Stimulated activated naive B cell treated with anti-CD40 and anti-IgM and Interleukin-4, amounts not matched to agents 10 μg/mL and 1 μg/mL and 100 μg/mL, for 72 hours (primary cell): ENCODE data around the gene PTPN7.
"Not testable (repeated sequence)": the region's sequence is repeated elsewhere in the genome, so short reads cannot be mapped to it uniquely, and the experiment has no call there.

Experiments
- ATAC-seq, 2 donors: fragments of 150-1000 bp; cut with Tn5 transposase; replicated peaks; 2 replicates each; pipeline ENCODE4 v1.10.0; 2021; ENCODE audit warnings: moderate library complexity in 1 of 2
- DNase-seq: peaks from one replicate; pipeline ENCODE4 v3.0.0; 2021
- H3K27ac Mint-ChIP-seq: one replicate; pipeline ENCODE4 v1.8.0; 2022; ENCODE audit warnings: mild to moderate bottlenecking, mixed read lengths
- H3K27me3 Mint-ChIP-seq, 2 donors: one replicate each; pipeline ENCODE4 v1.8.0; 2022; ENCODE audit warnings: mixed read lengths in 2 of 2
- H3K36me3 Mint-ChIP-seq, 2 donors: one replicate each; pipeline ENCODE4 v1.8.0; 2022; ENCODE audit warnings: mixed read lengths in 2 of 2, mild to moderate bottlenecking in 1 of 2
- H3K4me1 Mint-ChIP-seq, 2 donors: one replicate each; pipeline ENCODE4 v1.8.0; 2022; ENCODE audit warnings: mixed read lengths in 2 of 2, mild to moderate bottlenecking in 1 of 2
- H3K4me3 Mint-ChIP-seq, 2 donors: one replicate each; pipeline ENCODE4 v1.8.0; 2022; ENCODE audit warnings: mild to moderate bottlenecking in 2 of 2, mixed read lengths in 2 of 2, moderate library complexity in 1 of 2
- H3K9me3 Mint-ChIP-seq, 2 donors: one replicate each; pipeline ENCODE4 v1.8.0; 2022; ENCODE audit warnings: mixed read lengths in 2 of 2, mild to moderate bottlenecking in 1 of 2

The PTPN7 gene

DNA sequence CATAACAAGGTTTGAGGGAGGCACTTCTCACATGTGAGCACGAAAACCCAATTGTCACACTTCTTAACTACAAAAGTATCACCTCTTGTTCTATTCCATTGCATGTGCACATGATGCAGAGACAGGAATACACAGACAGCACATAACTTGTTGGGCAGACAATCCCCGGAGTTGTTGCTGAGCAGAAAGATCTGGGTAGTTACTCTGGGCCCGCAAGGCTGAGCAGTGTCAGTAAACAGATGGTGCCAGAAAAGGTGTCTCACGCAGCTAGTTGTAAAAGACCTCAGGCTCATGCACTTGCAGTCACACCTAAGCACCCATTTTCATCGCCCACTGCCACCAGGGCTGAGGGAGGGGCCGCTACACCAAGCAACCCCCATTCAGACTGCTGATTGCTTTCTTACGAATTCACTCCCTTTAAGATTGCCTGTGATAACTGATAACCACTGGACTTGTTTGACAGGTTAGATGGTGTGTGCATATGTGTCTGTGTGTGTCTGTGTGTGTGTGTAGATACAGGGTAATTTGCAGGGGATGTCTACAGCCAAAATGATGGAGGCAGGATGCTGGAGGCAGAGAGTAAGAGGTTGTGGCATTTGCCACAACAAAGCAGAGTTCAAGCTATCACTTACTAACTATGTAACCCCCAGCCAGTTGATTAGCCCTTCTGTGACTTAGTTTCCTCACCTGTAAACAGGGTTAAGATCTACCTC, 37.4 kb upstream of the PTPN7 start:
- H3K9me3 Mint-ChIP-seq = no peaks in the 10 kb centered on the region
- no peaks in the 10 kb centered on the region for H3K36me3 Mint-ChIP-seq
- peaks cover 52 to 65% of the 10 kb centered on the region in 2 donors for H3K27me3 Mint-ChIP-seq
- no peak overlapping the region for H3K4me3 Mint-ChIP-seq
- DNase-seq (no peak), ATAC-seq (no peak)
- peaks cover 15 to 29% of the 10 kb centered on the region in 2 donors for H3K4me1 Mint-ChIP-seq
- no peak overlapping the region for H3K27ac Mint-ChIP-seq

DNA sequence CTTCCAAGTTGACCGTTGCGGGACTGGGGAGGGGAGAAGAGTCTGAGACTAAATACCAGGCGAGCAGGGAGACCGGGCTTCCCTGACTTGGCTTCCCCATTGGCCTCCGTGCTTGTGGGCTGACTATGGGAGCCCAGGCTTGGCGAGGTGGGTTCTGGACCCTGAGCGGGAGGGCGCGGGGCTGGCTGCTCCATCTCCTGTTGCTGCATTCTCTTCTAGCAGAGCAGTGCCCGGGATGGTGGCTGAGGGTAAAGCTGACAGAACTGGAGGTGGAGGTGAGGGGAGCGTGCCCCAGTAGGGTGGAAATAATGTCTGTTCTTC, 33.9 kb upstream of the PTPN7 start:
- Mint-ChIP-seq H3K9me3 (no peaks in the 10 kb centered on the region), H3K4me1 (peaks cover 14 to 32% of the 10 kb centered on the region in 2 donors), H3K27ac (no peak overlapping the region), H3K36me3 (no peaks in the 10 kb centered on the region), H3K27me3 (peaks cover 55 to 62% of the 10 kb centered on the region in 2 donors), H3K4me3 (peak overlapping the region; percentile 39 to 56)
- DNase-seq = no peak
- peak in 1 of 2 donors; percentile 7 for ATAC-seq

- peaks cover 11 to 27% of the 10 kb centered on the region in 2 donors for H3K4me1 Mint-ChIP-seq
- no peaks in the 10 kb centered on the region for H3K36me3 Mint-ChIP-seq
- H3K4me3 Mint-ChIP-seq = peak within 1 kb of the TSS; percentile 74 to 79
- H3K27ac Mint-ChIP-seq = peak within 1 kb of the TSS; percentile 68
- peaks cover 50 to 57% of the 10 kb centered on the region in 2 donors for H3K27me3 Mint-ChIP-seq
- H3K9me3 Mint-ChIP-seq = no peaks in the 10 kb centered on the region
- no peak for DNase-seq
- peak; percentile 26 to 36 for ATAC-seq
These were observed 33.4 kb upstream of the PTPN7 start, which contains the start of gene LGR6 for GRCh38 chr1:202193614-202194327. Gene LGR6 (plus strand): TSS chr1:202193799. CDS start chr1:202193990, 191 bp downstream.

- ATAC-seq (peak; percentile 55 to 60), DNase-seq (peak; percentile 36)
- Mint-ChIP-seq H3K27ac (no peak overlapping the region), H3K36me3 (no peaks in the 10 kb centered on the region), H3K9me3 (no peaks in the 10 kb centered on the region), H3K27me3 (peaks cover 47 to 52% of the 10 kb centered on the region in 2 donors), H3K4me1 (peaks cover 11 to 27% of the 10 kb centered on the region in 2 donors), H3K4me3 (peak overlapping the region in 1 of 2 donors; percentile 79)
These were observed 32.6 kb upstream of the PTPN7 start for GRCh38 chr1:202192770-202193613.

DNA sequence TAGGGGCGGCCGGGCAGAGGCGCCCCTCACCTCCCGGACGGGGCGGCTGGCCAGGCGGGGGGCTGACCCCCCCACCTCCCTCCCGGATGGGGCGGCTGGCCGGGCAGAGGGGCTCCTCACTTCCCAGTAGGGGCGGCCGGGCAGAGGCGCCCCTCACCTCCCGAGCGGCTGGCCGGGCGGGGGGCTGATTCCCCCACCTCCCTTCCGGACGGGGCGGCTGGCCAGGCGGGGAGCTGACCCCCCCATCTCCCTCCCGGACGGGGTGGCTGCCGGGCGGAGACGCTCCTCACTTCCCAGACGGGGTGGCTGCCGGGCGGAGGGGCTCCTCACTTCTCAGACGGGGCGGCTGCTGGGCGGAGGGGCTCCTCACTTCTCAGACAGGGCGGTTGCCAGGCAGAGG, 31.0 kb upstream of the PTPN7 start:
- H3K27ac Mint-ChIP-seq, H3K9me3 Mint-ChIP-seq: not testable (repeated sequence)
- peaks cover 48 to 61% of the 10 kb centered on the region in 2 donors for H3K27me3 Mint-ChIP-seq

GRCh38 chr1:202189918-202190715, 29.7 kb upstream of the PTPN7 start:
- no peak for DNase-seq
- no peaks in the 10 kb centered on the region for H3K36me3 Mint-ChIP-seq
- ATAC-seq = no peak
- H3K27me3 Mint-ChIP-seq = peaks cover 47 to 61% of the 10 kb centered on the region in 2 donors
- no peak overlapping the region for H3K27ac Mint-ChIP-seq
- H3K4me3 Mint-ChIP-seq = no peak overlapping the region
- H3K9me3 Mint-ChIP-seq = no peaks in the 10 kb centered on the region
- H3K4me1 Mint-ChIP-seq = peaks cover 11 to 25% of the 10 kb centered on the region in 2 donors

More for the DNA sequence above, 31.0 kb upstream of the PTPN7 start:
- H3K4me1 Mint-ChIP-seq = peaks cover 11 to 27% of the 10 kb centered on the region in 2 donors
- H3K36me3 Mint-ChIP-seq, ATAC-seq, H3K4me3 Mint-ChIP-seq, DNase-seq: not testable (repeated sequence)

GRCh38 chr1:202189001-202189790, 28.8 kb upstream of the PTPN7 start:
- ATAC-seq (peak; percentile 74 to 78), DNase-seq (peak; percentile 44)
- no peak overlapping the region for H3K4me3 Mint-ChIP-seq
- H3K4me1 Mint-ChIP-seq = peaks cover 10 to 21% of the 10 kb centered on the region in 2 donors
- no peaks in the 10 kb centered on the region for H3K36me3 Mint-ChIP-seq
- peaks cover 47 to 59% of the 10 kb centered on the region in 2 donors for H3K27me3 Mint-ChIP-seq
- no peaks in the 10 kb centered on the region for H3K9me3 Mint-ChIP-seq
- H3K27ac Mint-ChIP-seq = no peak overlapping the region

GRCh38 chr1:202187697-202188407, 27.4 kb upstream of the PTPN7 start:
- peaks cover 53 to 62% of the 10 kb centered on the region in 2 donors for H3K27me3 Mint-ChIP-seq
- H3K4me1 Mint-ChIP-seq = peaks cover 10 to 16% of the 10 kb centered on the region in 2 donors
- H3K36me3 Mint-ChIP-seq = no peaks in the 10 kb centered on the region
- no peak overlapping the region for H3K27ac Mint-ChIP-seq
- ATAC-seq (no peak), DNase-seq (no peak)
- H3K4me3 Mint-ChIP-seq = no peak overlapping the region
- no peaks in the 10 kb centered on the region for H3K9me3 Mint-ChIP-seq

DNA sequence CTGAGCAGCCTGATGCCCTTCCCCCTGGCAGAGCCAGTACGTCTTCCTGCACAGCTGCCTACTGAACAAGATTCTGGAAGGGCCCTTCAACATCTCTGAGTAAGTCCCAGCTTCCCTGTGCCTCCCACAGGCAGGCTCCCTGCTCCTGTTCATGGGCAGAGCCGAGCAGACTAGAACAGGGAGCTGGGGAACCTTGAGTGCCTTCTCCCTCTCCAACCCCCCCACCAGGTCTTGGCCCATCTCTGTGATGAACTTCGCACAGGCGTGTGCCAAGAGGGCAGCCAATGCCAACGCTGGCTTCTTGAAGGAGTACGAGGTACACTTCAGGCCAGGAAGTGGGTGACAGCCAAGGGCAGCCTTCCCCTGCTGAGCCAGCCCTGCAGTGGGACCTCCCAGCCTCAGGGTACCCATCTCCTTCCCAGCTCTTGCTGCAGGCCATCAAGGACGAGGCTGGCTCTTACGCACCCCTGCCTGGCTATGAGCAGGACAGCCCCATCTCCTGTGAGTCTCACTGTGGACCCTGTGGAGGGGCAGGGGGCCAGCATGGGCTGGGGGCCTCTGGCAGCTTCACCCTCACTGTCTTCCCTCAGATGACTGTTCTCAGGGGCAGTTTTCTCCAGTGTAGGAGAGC, 26.8 kb upstream of the PTPN7 start:
- peaks cover 48 to 62% of the 10 kb centered on the region in 2 donors for H3K27me3 Mint-ChIP-seq
- H3K36me3 Mint-ChIP-seq = no peaks in the 10 kb centered on the region
- no peak overlapping the region for H3K27ac Mint-ChIP-seq
- no peaks in the 10 kb centered on the region for H3K9me3 Mint-ChIP-seq
- DNase-seq (no peak), ATAC-seq (no peak)
- peaks cover 8 to 10% of the 10 kb centered on the region in 2 donors for H3K4me1 Mint-ChIP-seq
- H3K4me3 Mint-ChIP-seq = no peak overlapping the region

GRCh38 chr1:202186327-202186726, 25.9 kb upstream of the PTPN7 start:
- peaks cover 47 to 65% of the 10 kb centered on the region in 2 donors for H3K27me3 Mint-ChIP-seq
- H3K27ac Mint-ChIP-seq = no peak overlapping the region

DNA sequence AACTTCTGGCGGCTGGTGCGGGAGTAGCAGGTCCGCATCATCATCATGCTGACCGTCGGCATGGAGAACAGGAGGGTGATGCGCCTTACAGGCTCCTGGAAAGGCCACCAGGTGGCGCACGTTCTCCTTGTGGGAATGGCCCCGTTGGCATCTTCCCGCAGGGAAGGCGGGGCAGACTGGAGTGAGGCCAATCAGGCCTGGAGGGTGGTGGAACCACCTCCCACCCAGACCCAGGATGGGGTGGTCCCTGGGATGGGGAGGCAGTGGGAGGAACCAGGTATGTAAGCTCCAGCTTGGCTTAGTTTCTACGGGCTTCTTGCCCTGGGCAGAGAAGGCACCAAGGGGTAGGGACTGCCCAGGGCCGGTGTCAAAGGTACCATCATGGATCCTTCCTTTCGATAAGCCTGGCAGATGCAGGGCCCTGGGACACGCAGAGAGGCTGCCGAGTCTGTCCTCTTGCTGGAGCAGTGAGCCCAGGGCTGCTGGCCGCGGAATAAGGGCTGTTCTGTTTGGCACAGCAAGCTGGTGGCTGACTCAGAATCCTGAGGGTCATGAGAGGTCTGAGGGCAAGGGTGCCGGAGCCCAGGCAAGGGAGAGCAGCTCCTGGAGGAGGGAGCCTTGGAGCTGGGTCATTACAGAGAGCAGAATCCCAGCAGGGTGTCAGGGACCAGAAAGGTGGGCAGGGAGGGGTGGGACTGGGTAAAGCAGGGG, 24.5 kb upstream of the PTPN7 start:
- DNase-seq = peak; percentile 40
- ATAC-seq = peak; percentile 54 to 74
- Mint-ChIP-seq H3K27ac (no peak overlapping the region), H3K27me3 (peaks cover 47 to 65% of the 10 kb centered on the region in 2 donors), H3K4me3 (no peak overlapping the region), H3K4me1 (peaks cover 10 to 17% of the 10 kb centered on the region in 2 donors), H3K36me3 (no peaks in the 10 kb centered on the region), H3K9me3 (no peaks in the 10 kb centered on the region)

More at GRCh38 chr1:202186327-202186726, 25.9 kb upstream of the PTPN7 start:
- Mint-ChIP-seq H3K4me1 (peaks cover 8 to 10% of the 10 kb centered on the region in 2 donors), H3K4me3 (no peak overlapping the region), H3K36me3 (no peaks in the 10 kb centered on the region), H3K9me3 (no peaks in the 10 kb centered on the region)
- DNase-seq (no peak), ATAC-seq (no peak)
